GM12878 (cell line): Measurements from ENCODE around the gene SMIM21. TPM values are rescaled to one million over a fixed set of nuclear protein-coding genes. Genes with fewer than 3 reads are reported as not detected.

Experiments used
- BACH1 ChIP-seq: fragments of 450-650 bp; IDR thresholded peaks from 2 replicates; pipeline ENCODE4 v1.6.1; 2017; ENCODE audit warnings: mild to moderate bottlenecking, borderline replicate concordance
- BCLAF1 ChIP-seq: fragments of 450-650 bp; IDR thresholded peaks from 2 replicates; pipeline ENCODE4 v1.6.1; 2017; ENCODE audit warnings: antibody characterized with exemption, mild to moderate bottlenecking, moderate library complexity
- POLR2AphosphoS5 ChIP-seq: IDR thresholded peaks from 2 replicates; pipeline ENCODE4 v1.6.1; 2011; ENCODE audit warnings: mild to moderate bottlenecking, low read length, inconsistent platforms
- POU2F2 ChIP-seq: IDR thresholded peaks from 3 replicates; pipeline ENCODE4 v1.6.1; 2011; ENCODE audit warnings: low read depth, mild to moderate bottlenecking, low read length, borderline replicate concordance
- PRDM15 ChIP-seq: fragments of 450-650 bp; formaldehyde crosslinking; IDR thresholded peaks from 2 replicates; pipeline ENCODE4 v1.4.0; 2020; ENCODE audit warnings: mild to moderate bottlenecking, moderate library complexity
- TAF1 ChIP-seq: IDR thresholded peaks from 2 replicates; pipeline ENCODE4 v1.6.1; 2011; ENCODE audit warnings: mild to moderate bottlenecking, low read depth, low read length, borderline replicate concordance
- polyA plus RNA-seq, 11 experiments: library from polyadenylated mRNA; depleted of rRNA in 4 of 11; unstranded in 6 of 11; stranded (reverse) in 5 of 11; fragments of >200 nt; fragmentation: Nextera tagmentation in 4 of 11; fragmentation: Illumina TruSeq in 1 of 11; extraction: Ambion mirVana in 4 of 11; extraction: Trizol in 1 of 11; gene quantifications; 1 replicate in 1 of 11; 2 replicates in 10 of 11; pipeline versions ENCODE4 v1.2.1 to v1.2.3, GENCODE V29; 2011 to 2016; ENCODE audit warnings: inconsistent platforms in 2 of 11, missing spikeins in 2 of 11, low read depth in 1 of 11
- total RNA-seq, 4 experiments: library from RNA; depleted of rRNA in 3 of 4; stranded (reverse); fragments of >200 nt in 3 of 4; fragmentation: Illumina TruSeq in 1 of 4; extraction: Trizol in 1 of 4; gene quantifications; 2 replicates each; pipeline versions ENCODE4 v1.2.1 to v1.2.3, GENCODE V29; 2013 to 2021

The SMIM21 gene
- total and polyA plus RNA-seq, 10 of the 15 experiments (the other 5 are each of a cell fraction or from before 2014, with no cell fraction given): not detected

DNA sequence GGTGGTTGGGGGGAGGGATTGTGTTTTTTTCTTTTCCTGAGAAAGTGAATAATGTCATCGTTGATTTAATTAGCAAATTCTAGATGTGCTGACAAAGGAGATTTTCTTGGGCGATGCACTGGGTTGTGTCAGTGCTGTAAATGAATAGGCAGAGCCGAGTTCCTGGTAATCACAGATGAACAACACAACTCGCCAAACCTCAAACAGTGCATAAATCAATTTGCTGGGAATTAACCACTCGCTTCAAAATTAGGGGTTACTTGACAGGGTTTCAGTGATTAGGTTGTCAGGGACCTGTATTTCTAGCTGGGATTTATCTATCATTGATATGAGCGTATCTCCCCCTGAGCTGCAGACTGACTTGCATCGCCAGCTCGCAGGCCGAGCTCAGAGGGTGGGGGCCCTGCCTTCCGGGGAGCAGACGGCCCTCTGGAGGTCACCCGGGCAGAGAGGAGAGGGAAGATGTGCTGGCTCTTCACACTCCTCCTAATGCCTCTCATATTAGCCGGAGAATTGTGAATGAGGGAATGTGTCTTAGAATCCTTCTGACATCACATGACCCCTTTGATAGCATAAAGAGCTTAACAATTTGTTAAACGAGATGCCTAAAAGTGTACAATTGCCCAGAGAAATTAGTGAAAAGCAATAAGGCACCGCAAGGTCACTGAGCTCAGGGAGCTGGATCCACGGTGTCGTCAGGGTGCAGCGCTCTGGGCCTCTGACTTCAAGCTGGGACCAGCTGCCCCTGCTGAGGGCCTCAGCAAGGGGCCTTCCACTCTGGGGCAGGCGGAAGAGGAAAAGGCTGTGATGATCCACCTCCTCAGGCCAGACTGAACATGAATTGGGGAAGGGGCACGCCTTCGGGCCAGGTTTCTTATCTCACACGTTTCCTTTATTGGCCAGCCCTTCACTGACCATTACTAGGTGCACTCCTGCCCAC is 48.9 kb downstream of the SMIM21 start (continued):
- TF ChIP-seq PRDM15 (no peak), TAF1 (no peak), BACH1 (no peak), POU2F2 (no peak), POLR2AphosphoS5 (no peak), BCLAF1 (no peak)
